Cortex of kidney (tissue), 1 donor: ENCODE measurements around the gene SIX2.

Experiments used
- DNase-seq: peaks from one replicate; lab custom pipeline; 2025; lab: John Stamatoyannopoulos, UW

SIX2 gene

DNA sequence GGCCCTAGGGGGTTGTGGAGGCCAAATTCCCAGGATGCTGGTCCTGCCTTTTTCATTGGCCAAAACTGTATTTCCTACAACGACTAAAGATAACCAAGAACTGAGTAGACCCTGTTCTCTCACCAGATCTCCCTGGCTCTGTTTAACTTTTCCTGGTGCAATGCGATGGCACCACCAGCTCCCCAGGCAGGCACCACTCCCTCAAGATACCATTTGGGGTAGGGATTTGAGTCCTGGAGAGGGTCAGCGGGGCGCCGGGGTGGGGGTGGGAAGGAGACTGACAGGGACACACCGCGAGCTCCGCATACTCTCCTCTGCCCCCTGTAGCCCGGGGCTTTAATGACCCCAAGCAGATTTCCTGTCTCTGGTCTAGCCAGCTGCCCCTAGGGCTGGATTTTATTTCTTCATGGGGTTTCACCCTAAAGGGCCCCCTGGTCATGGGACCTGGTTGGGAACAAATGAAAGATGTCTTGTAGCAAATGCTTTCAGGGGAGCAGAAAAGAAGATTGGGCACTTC, 7.3 kb downstream of the SIX2 start:
- DNase-seq = no peak

DNA sequence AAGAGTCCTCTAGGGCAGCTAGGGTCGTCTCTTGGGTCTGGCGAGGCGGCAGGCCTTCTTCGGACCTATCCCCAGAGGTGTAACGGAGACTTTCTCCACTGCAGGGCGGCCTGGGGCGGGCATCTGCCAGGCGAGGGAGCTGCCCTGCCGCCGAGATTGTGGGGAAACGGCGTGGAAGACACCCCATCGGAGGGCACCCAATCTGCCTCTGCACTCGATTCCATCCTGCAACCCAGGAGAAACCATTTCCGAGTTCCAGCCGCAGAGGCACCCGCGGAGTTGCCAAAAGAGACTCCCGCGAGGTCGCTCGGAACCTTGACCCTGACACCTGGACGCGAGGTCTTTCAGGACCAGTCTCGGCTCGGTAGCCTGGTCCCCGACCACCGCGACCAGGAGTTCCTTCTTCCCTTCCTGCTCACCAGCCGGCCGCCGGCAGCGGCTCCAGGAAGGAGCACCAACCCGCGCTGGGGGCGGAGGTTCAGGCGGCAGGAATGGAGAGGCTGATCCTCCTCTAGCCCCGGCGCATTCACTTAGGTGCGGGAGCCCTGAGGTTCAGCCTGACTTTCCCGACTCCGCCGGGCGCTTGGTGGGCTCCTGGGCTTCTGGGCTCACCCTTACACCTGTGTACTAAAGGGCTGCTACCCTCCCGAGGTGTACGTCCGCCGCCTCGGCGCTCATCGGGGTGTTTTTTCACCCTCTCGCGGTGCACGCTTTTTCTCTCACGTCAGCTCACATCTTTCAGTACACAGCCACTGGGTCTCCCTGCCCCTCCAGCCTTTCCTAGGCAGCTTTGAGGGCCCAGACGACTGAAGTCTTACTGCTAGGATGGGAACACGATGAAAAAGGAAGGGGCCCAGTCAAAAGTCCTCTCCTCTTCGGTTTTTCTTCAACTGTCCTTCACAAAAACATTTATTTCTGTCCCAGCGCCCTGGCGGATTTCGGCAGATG, 8.1 kb downstream of the SIX2 start:
- no peak for DNase-seq

DNA sequence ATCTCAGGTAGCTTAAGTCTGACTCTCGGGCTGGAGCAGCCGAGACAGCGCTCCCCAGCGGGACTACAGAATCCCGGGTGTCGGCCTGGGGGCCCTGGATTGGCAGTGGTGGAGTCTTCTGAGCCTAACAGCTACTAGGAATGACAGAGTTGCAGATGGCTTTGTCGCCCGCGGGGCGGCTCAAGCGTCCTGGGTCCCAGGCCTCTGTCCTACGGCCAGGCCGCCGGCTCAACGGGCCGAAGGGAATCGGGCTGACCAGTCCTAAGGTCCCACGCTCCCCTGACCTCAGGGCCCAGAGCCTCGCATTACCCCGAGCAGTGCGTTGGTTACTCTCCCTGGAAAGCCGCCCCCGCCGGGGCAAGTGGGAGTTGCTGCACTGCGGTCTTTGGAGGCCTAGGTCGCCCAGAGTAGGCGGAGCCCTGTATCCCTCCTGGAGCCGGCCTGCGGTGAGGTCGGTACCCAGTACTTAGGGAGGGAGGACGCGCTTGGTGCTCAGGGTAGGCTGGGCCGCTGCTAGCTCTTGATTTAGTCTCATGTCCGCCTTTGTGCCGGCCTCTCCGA, 8.8 kb downstream of the SIX2 start:
- DNase-seq = no peak

DNA sequence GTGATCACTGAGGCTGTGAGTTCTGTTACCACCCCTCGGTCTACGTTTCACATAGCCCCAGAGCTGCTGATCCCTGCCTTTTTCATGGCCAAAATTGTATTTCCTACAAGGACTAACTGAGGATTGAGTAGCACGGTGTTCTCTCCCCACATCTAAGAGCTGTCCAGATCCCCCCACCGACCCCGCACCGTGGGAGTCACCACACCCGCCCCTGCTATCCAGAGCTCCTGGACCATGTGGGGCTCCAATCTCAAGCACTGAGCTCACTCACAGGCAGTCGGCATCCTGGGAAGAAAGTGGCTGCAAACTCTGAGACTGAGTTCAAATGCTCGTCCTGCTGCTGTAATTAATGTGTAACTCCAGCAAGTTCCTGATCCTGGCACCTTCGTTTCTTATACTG, 9.7 kb downstream of the SIX2 start:
- DNase-seq = no peak

DNA sequence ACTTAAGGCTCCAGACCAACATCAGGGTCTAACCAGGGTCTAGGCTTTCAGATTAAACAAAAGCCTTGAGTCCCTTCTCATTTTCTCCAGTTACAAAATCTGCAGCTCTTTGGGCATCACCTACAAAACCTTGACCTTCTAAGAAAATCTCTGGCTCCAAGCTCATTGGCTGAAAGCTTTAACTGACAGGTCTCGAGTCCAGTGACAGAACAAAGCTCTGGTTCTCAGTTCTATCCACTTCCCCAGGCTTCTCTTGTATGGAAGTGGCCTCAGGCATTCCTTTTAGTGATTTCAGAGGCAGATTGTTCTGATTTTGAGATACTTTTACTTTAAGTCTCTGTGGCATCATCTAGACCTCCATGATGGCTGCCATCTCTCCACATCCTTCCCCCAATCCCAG, 11.3 kb downstream of the SIX2 start:
- no peak for DNase-seq

DNA sequence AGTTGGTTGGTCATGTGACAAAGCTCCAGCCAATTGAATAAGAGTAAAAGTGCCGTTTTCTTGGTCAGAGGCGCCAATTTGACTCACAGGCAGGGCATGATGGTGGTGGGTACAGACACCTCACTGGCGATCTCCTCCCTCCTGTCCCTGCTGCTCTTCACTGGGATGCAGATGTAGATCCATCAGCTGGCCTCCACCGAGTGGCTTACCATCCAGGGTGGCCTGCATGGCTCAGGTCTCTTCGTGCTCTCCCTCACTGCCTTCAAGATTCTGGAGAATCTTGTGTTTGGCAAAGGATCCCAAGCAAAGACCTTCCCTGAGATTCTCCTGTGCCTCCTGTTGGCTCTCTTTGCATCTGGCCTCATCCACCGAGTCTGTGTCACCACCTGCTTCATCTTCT, 12.9 kb downstream of the SIX2 start:
- no peak for DNase-seq

DNA sequence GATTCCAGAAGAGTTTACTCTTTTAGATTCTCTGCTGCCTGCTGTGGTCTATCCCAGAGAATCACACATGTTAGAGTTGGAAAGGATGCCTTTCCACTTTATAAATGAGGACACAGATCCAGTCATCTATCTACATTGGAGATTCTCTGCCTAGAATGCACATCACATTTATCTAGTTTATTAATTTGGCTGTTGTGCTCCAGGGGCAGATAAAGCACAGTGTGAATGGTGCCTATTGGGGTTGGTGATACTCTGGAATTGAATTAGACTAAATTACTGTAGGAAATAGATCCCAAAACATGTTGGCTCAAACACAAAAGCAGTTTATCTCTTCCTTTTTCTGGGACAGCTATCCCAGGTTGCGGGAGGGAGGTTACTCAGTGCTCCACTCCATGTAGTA, 14.9 kb downstream of the SIX2 start:
- no peak for DNase-seq

DNA sequence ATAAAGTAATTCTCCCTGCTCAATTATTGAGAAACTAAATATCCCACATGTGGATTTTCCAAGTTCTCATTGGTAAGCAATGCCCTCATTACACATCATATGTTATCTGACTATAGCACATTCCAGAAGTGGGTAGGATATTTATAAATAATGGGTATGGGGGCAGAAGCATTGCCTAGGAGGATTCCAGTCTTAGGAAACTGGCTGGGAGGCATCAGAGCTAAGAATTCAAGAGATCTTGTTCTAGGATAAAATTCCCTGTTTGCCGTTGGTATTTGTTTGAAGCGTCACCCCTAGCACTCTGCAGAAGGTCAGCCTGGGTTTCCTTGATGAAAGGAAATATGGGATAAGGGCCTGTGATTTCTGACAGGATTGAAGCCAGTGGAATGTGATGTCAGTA, 20.1 kb downstream of the SIX2 start:
- DNase-seq = no peak

DNA sequence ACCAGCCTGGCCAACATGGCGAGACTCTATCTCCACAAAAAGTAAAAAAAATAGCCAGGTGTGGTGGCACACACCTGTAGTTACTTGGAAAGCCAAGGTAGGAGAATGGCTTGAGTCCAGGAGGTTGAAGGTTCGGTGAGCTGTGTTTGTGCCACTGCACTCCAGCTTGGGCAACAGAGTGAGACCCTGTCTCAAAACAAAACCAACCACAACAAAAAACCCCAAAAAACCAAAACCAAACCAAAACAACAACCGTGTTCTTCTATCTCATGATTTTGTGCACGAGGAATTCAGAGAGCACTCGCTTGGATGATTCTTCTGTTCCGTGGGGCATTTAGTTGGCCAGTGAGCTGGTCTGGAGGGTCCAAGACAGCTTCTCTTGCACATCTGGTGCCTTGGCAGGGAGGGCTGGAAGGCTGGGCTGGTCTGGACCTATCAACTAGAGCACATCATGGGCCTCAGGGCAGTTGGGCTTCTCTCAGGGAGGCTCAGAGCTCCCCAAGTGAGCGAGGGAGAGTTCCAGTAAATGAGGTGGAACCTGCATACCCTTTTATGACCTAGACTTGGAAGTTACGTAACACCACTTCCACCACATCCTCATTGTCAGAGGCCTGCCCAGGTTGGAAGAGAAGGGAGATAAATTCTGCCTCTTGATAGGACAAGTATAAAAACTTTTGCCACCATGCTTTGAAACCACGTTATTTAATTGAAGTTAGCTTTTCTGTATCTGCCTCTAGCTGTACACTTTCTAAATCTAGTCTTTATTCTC, 25.2 kb downstream of the SIX2 start:
- no peak for DNase-seq

DNA sequence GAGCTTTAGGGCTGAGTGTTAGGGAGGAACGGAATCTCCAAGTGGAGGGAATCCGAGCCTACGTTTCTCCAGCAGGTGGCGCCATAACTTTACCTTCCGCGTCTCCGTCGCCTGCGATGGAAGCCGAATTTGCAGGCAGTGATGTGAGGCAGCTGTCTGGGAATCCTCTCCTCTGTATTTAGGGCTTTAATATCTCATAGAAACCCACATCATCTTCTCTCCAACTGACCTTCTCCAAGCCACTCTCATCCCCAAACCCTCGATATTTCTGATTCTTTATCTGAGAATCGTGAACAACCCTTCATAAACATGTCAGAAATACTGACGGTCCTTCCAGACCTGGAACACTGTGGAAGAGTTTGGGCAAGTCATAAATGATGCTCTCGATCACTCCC, 27.5 kb downstream of the SIX2 start:
- no peak for DNase-seq

DNA sequence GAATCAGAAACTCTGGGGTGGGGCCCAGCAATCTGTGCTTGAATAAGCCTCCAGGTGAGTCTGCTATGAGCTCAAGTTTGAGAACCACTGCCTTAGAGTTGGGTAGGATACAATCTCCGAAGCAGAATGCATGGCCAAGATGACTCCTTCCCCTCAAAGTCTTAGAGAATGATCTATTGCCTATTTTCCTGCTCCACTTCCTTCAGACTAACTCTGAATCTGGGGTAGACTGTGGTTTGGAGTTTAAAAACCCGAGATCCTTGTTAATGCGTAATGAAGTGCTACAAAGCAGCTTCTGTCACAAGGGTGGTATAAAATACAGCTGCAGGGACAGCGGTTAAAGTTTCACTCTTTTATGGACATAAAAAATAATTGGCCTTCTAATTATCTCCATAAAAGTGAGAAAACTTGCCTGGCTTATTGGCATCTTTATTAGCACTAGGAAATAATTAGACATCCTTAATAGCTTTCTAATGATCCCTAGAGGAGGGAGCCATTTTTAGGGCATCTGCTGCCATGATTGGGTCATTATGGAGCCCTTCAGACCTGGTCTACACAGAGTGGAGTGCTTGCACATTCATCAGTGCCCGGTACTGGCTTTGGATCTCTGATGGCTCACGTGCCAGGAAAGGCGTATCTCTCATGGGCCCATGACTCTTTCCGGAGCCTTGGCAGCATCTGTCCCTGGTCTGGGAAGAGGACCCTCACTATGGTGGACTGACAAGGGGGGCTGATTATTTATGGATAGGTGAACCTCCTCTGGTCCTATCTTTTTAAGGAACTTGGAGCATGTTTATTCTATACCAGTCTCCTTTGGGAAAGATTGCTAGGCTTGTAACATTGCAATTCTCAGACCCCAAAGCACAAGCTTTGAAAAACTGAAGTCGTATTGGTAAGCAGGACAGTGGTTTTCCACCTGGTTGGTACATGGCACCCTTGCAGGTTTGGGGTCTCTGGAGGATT, 28.2 kb downstream of the SIX2 start:
- no peak for DNase-seq

DNA sequence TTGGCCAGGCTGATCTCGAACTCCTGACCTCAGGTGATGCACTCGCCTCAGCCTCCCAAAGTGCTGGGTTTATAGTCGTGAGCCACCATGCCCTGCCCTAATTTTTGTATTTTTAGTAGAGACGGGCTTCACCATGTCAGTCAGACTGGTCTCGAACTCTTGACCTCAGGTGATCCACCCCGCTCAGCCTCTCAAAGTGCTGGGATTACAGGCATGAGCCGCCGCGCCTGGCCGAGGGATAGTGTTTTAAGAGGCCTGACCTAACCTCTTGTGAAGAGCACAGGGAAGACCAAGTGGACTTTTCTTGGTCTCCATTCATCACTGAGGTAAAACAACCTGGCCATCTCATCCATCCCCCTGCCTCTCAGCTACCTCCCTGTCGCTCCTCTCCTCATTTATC, 29.7 kb downstream of the SIX2 start:
- DNase-seq = no peak

DNA sequence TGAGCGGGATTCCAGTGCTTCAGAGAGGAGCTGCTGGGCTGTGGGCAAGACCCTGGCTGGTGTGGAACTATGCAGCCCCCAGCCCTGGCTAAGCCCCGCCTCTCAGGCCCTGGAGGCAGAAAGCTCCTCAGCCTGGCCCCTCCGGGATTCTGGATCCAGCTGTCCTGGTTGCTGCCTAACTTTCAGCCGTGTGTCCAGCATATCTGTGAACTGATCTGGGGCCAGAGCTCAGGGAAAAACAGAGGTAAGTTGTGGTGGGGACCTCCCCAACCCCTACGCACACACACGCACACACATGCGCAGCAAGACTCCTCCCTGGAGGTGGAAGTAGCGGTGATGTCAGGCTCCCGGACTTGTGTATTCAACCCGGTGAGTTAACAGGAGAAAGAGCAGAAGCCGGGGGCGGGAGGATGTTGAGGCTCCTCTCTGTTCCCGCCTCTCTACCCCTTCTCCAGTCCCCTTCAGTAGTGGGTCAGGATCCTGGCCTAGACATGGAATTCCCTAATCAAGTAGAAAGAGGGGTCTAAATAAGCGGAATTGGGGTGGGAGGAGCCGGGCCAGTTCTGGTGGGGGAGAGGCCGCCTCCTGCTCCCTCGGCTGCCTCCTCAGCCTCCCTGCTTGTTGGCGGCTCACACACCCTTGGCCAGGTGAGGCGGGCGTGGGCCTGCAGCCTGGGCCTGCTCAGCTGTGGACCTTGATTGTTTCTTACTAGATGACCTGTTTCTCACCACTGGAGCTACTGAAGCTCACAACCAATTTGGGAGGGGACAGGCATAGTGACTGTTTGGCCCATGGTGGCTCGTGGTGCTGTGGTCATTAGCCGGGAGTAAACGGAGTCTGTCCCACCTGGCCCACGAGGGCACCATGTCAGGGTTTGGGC, 33.4 kb downstream of the SIX2 start:
- no peak for DNase-seq

DNA sequence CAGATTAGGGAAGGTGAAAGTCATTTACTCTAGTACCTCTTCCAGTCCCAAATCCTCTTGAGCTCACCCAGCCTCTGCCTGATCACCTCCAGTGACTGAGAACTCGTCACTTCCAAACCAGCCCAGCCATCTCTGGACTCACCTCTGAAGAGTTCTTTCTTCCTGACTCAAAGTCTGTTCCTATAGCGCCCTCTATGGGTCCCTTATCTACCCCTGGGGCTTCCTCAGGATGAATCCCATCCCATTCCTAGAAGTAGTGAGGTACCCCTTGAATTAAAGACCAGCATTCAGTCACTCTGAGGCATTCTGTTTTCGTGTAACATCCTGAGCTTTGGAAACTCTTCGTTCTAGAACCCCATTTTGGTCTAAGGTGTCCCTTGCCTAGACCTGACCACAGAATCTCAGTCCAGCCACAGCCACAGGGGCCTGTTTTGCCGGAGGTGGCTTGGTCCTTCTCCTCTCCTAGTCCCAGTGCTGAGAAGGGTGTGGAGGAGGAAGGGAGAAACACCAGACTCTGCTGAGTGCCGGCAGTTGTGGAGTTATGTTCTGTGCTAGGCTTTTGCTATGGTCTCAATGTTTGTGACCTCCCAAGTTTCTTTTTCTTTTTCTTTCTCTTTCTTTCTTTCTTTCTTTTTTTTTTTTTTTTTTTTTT, 35.1 kb downstream of the SIX2 start:
- DNase-seq = no peak

DNA sequence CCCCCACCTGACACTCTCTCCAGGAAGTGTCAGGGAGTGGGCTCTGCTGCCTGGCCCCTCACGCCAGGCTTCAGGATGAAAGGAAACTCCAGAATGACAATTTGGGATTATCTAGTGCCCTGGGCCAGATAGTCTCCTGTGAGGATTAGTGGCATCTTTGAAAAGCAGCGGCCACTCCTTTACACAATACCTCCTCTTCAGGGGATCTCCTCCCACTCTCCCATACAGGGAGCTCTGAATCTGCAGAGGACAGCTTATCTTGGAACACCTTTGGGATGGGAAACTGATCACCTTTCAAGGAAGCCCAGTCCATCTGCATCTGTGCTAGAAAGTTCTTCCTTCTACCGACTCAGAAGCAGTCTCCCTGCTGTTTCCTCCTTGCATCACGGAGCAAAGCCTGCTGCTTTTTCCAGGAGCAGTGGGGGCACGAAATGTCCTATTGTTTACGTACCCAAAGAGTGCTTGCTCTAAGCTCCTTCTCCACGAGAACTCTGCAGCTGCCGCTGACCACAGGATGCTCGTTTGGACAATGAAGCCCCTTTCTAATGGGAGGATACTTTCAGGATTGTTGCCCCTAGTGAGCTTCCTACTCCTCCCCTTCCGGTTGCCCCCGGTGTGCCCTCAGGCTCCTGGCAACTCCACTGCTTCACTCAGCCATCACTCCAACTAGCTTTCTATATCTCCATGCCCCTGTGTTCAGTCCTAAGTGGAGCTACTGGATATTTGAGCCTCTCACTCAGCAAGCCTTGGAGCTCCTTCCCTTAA, 36.3 kb downstream of the SIX2 start:
- no peak for DNase-seq

DNA sequence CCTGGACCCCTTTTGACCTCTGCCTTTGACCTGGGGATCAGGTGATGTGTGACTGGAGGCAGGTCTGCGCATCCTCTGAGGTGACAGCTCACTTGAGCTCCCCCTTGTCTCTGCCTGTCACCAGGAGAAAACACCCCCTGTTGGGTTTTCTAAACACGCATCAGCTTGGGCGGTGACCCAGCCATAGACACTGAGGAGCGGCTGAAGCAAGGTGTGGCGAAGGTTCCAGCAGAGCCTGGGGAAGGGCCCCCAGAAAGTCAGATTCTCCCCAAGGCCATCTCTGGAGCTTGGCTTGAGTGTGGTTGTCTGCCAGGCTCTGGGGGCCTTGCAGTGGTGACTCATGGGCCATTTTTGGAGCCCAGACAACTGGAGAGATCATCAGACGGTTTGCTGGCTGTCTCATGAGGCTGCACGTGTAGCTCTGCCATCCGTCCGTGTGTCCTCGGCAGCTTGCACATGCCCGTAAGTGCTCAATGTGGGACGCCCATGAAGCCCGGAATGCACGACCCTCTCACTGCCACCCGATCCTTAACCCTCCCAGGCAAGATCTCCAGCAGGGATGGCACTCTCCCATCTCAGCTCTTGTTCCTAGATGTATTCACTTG, 38.3 kb downstream of the SIX2 start:
- DNase-seq = no peak

DNA sequence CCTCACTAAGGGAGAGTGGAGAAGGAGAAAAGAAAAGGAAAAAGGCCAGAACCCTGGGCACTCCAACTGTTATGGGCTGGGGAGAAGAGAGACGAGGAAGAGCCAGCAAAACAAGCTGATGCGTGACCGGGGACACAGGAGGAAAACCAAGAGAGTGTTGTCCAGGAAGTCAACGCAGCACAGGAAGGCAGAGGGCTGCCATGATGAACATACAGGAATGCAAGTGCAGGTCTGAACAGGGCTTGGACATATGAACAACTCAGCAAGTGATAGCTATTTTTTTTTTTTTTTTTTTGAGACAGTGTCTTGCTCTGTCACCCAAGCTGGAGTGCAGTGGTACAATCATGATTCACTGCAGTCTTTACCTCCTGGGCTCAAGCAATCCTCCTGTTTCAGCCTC, 39.3 kb downstream of the SIX2 start:
- no peak for DNase-seq

DNA sequence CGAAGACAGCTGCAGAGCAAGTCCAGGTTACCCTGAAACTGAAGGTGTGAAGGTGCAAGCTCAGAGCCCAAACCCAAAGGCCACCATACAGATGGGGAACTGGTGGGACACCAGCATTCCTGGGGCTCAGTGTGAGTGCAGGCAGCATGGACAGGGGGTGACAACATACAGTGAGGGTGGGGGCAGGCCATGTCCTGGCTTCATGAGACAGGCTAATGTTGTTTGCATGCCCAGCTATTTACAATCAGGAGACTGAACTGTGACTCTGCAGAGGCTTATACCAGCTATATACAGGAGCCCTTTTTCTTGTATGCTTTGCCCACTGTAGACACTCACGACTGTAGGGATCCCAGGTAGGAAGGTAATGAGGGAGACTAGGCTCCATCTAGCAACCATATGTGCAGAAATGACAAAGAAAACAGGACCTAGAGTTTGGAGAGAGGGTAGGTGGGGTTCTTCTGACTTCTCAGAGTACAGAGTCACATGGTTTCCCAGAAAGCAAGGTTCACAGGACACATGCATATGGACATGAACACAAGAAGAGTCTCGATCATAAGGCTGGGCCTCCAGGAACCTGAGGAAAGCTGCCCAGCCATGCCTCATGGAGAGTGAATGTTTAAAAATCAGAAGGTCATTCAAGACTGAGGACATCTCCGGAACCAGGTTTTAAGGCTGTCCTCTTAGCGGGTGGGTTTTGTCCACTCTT, 41.4 kb downstream of the SIX2 start:
- DNase-seq = no peak
